GM03348 (cell line): ENCODE results near the gene DGKQ.

Source experiments
- DNase-seq: peaks from one replicate; pipeline ENCODE4 v3.0.0; 2012; ENCODE audit warnings: low spot score

Gene DGKQ

DNA sequence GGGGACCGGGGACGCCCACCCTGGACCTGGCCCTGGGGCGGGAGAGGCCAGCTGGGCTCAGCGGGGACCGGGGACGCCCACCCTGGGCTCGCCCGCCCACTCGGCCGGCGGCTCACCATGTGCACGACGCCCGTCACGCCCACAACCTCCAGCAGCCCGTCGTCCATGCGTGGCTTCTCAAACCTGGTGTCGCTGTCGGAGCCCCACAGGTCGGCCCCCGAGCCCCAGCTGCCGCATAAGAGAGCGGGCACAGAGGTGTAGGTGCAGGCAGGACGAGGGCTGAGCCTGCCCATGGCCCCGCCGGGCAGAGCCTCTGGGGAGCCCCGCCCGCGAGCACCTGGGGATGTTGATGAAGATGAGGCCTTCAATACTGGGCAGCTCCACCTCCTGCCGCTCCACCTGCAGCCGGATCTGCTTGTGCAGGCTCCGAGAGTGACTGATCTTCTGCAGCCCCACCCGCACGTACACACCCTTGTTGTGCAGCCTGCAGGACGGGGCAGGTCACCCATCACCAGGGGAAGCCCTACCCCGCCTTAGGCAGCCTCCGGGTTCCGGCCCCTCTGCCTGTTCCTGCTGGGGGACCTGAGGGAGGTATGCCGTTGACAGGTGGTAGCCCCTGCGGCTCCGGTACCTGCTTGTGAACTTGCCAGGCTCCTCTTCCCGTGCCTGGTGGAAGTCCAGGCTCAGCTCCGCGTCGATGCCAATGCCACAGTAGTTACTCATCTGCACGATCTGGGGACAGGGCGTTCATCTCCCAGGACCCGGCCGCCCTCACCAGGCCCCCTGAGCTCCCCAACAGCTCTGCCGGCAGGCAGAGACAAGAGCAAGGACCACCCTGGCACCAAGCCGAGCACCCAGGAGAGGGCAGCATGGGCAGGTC lies 11.8 kb downstream of the DGKQ start:
- DNase-seq, result no peak

DNA sequence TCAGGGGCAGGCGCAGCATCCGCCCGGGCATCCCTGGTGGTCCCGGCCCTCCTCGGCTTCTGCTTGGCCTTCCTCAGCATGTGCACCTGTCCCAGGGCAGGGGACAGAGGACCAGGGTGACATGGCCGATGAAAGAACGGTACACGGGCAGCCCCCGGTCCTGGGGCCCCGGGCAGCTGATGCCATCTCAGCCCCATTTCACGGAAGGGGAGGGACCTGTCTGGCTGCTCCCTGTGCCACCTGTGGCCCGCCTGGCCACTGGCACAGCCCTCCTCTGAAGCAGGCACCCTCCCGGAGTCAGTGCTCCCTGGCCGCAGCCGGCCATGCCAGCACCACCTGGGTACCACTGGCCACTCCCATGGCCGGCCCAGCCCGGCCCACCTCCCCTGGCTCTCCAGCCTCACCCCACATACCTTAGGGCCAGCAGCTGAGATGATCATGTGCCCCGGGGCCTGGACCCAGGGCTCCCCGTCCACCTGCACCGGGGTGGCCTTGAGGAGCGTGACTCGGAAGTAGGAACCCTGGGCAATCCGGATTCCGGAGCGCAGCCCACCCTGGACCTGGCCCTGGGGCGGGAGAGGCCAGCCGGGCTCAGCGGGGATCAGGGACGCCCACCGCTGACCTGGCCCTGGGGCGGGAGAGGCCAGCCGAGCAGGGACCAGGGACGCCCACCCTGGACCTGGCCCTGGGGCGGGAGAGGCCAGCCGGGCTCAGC lies 12.6 kb downstream of the DGKQ start:
- no peak for DNase-seq

DNA sequence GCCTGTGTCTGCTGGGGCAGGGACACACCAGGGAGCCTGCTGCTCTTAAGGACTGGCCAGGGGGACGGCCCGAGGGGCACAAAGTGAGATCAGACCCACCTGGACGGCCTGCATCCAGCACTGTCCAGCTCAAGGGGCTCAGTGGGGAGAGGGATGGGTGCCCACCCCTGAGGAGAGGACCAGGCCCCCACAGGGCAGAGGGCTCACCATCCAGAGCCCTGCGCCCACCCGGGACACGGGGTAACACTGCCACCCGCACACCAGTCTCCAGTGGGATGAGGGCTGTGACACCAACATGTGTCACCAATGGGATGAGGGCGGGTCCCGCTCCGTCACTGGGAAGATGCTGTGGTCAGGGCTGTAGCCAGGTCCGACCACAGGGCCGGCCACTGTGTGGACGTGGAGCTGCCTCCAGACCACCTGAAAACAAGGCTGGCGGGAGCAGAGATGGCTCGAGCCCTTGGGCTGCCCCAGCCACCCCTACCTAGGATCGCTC lies 13.2 kb downstream of the DGKQ start:
- no peak for DNase-seq

DNA sequence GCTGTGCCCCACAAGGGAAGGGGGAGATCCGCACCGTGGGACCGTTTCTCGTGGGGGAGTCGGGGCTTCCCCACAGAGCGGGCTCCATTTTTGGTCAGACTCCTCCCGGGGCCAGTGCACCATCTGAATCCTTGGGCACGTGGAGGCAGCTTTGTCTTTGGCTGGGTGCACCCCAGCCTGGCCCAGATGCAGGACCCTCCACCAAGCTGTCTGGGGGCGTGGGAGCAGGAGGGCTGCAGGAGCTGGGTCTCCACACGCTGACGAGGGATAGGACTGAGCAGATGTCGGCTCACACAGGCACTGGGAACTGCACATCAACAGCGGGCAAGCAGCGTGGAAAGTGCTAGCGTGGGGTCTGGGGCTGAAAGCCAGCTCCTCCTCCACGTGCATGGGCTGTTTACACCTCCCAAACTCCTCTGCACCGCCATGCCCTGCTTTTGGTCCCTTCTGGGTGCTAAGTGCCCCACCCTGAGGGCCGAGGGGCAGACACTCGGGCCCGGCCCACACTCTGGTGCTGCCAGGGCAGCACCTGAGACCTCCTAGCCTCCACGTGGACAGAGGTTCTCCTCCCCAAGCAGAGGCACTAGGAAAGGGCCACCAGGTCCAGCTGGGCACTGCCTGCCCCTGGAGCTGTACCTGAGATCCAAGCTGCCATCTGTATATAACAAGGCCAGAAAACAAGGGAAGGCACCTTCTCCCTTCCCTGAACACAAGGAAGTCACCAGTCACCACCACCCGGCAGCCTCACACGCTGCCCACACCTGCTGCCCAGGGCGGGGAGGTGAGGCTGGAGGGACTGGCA lies 13.8 kb downstream of the DGKQ start:
- DNase-seq, result no peak

DNA sequence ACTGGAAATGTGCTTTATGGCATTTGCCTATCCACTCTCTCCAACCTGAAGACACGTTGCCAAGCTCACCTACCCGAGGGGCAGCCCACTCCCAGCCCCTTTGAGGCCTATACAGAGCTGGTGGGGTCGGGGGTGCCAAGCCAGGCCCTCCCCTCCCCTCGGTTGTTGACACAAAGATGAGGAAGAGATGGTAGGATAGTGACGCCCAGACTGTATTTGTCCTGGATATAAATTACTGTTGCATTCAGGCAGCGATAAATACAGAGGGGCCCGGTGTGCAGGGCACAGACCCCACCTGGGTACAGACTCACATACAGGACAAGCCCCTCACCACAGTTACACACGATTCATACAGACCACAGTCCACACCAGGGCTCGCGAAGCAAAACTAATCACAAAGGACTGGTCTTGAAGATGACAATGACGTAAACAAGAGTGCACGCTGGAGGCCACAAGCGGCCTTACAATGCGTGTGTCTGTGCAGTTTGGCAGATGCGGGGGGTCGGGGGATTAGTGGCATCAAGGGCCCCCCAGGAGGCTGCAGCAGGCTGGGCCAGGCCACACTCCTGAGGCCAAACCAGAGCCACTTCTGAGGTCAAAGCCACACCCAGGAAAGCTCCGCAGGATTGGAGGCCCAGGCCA lies 14.6 kb downstream of the DGKQ start:
- DNase-seq, result no peak

DNA sequence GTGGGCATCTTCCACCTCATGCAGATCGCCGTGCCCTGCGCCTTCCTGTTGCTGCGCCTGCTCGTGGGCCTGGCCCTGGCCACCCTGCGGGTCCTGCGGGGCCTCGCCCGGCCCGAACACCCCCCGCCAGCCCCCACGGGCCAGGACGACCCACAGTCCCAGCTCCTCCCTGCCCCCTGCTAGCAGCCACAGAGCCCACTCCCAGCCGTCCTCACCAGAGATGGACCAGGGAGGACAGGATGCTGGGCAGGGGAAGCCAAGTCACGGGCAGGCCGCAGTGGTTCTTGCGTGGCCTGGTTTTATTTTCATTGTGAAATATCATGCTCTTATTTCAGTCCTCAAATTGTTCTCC lies 15.1 kb downstream of the DGKQ start:
- no peak for DNase-seq

DNA sequence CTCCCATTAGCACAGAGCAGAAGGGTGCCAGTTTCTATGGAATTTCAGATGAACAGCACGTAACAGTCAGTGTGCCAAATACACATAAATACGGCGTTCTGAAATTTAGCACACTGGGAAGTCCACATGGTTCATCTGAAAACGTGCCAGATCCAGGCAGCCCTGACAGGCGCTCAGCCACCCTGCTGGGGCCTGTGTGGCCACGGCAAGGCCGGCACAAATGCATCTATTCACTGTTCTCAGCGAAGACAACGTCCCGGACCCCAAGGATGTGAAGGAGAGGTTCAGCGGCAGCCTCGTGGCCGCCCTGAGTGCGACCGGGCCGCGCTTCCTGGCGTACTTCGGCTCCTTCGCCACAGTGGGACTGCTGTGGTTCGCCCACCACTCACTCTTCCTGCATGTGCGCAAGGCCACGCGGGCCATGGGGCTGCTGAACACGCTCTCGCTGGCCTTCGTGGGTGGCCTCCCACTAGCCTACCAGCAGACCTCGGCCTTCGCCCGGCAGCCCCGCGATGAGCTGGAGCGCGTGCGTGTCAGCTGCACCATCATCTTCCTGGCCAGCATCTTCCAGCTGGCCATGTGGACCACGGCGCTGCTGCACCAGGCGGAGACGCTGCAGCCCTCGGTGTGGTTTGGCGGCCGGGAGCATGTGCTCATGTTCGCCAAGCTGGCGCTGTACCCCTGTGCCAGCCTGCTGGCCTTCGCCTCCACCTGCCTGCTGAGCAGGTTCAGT lies 15.6 kb downstream of the DGKQ start:
- DNase-seq, result no peak

DNA sequence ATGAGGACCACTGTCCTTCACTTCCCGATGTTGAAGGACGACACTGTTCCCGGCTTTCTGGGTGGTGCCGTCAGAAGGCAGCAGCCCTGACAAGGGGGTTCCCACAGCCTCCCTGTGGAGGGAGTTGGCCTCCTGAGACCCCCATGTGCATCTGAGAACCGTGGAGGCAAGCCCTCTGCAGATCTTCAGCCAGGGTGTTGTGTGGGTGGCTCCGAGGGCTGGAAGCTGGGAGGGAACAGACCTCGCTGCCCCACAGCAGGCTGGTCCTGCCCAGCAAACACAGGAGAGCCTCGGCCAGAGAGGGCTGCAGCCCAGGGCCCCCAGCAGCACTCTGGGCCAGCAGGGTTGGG lies 16.2 kb downstream of the DGKQ start:
- DNase-seq, result no peak

DNA sequence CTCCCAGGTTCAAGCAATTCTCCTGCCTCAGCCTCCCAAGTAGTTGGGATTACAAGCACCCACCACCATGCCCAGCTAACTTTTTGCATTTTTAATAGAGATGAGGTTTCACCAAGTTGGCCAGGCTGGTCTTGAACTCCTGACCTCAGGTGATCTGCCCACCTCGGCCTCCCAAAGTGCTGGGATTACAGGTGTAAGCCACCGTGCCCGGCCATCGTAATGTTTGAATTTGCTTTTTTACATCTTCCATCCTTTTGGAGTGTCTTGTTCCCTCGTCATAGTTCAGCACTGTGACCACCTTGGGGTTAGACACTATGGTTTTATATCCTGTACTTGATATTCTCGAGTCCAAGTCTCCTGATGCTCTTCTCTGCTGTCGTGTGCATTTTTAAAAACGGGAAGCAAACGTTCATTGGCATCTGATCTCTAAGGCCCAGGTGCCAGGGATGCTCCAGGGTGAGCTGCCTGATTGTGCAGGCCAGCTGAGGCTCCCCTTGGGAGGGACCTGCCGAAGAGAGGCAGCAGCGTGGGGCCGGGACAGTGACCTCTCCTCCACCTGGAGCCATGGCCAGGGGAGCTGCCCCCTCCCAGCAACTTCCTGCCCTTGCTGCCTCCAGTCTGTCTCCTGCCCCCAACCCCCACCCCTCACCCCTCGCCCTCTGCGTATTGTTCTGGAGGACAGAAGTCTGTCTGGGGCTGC lies 16.7 kb downstream of the DGKQ start:
- no peak for DNase-seq

DNA sequence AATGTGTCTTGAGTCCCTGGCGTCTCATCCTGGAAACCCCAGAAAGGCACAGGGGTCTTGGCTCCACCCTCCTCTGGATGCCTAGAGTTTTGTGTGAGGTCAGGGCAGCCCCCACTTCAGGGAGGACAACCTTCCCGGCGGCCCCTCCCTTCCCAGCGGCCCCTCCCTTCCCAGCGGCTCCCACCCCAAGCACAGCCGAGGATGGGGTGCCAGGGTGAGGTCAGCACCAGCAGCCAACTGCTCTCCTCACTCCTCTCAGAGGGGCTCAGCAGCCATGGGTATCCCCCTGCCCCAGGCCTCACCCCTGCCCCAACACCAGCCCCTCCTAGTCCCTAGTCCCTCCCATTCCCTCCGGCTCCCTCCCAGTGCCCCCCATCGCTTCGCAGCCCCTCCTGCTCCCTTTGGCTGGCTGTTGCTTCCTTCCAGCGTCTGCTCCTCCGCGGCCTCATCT lies 17.4 kb downstream of the DGKQ start:
- no peak for DNase-seq

DNA sequence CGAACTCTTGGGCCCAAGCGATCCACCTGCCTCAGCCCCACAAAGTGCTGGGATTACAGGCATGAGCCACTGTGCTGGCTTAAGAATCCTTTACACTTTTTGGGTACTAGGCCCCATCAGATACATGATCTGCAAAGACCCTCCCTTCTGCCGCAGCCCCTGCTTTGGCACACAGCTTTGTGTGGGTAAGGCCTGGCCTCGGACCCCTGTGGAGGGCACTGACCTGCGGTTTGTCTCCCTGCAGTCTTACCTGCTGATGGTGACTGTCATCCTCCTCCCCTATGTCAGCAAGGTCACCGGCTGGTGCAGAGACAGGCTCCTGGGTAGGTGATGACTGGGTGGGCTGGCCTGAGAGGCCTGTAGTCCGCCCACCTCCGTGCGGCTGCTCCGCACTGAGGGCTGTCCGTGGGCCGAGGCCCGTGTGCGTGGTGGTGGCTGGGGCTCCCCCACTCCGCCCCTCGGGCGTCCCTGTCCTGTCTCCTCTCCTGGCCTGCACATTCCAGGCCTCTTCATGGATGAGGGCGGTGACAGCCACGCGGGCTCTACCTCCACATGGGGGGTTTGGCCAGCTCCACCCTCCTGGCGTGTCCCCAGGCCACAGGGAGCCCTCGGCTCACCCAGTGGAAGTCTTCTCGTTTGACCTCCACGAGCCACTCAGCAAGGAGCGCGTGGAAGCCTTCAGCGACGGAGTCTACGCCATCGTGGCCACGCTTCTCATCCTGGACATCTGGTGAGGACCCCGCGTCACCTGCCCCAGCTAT lies 18.0 kb downstream of the DGKQ start:
- DNase-seq, result no peak

DNA sequence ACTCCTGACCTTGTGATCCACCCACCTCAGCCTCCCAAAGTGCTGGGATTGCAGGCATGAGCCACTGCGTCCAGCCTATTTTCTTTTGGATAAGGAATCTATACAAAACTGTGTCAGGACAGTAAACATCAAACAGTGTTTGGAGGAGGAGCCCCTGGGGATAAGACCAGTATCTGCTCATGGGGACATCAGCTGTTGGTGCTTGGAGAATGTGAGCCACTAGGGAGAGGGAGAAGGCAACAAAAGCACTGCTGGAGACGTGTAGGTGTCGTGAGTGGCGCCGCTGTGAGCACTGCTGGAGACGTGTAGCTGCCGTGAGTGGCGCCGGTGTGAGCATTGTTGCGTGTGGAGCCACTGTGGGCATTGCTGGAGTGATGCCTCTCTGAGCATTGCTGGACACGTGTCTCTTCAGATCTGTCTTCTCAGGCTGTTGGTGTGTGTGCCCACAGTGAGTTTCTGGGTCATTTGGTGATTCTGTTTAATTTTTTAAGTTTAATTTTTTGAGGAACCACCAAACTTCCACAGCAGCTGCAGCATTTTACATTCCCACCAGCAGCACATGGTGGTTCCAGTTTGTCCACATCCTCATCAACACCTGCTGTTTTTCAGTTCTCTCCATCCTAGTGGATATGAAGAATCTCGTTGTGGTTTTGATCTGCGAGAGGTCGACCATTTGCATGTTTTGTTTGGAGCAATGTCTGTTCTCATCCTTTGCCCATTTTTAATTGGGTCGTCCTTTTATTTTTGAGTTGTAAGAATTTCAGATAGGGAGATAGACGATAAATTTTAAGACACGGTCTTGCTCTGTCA lies 19.0 kb downstream of the DGKQ start:
- no peak for DNase-seq

DNA sequence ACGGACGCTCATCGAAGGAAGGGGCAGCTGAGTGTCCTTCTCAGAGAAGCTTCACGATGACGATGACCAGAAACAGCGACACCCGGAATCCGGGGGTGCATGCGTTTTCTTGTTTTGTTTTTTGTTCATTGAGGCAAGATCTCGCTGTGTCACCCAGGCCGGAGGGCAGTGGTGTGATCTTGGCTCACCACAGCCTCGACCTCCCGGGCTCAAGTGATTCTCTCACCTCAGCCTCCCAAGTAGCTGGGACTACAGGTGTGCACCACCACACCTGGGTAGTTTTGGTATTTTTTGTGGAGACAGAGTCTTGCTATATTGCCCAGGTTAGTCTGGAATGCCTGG lies 19.8 kb downstream of the DGKQ start:
- DNase-seq, result no peak

DNA sequence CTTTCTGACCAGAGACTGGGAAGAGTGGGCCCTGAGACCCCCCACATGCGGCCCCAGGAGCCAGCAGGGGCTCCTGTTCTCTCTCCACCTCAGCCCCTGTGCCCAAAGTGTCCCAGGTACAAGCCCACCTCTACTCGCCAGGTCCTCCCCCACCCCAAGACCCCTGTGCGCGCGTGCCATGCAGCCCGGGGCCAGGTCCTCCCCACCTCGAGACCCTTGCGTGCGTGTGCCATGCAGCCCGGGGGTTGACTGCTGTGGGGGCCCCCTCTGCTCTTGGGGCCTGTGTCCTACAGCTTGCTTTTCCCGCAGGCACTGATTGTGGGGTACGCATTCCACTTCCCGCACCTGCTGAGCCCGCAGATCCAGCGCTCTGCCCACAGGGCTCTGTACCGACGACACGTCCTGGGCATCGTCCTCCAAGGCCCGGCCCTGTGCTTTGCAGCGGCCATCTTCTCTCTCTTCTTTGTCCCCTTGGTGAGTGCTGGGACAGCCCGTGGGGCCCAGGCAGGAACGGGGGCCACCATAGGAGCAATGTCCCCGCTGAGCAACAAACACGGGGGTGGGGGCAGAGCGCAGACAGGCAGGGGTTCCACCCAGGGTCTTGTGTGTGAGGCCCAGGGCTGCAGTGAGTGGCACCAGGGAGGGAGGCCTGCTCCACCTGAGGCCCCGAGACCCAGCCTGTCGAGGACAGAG lies 20.3 kb downstream of the DGKQ start:
- no peak for DNase-seq

DNA sequence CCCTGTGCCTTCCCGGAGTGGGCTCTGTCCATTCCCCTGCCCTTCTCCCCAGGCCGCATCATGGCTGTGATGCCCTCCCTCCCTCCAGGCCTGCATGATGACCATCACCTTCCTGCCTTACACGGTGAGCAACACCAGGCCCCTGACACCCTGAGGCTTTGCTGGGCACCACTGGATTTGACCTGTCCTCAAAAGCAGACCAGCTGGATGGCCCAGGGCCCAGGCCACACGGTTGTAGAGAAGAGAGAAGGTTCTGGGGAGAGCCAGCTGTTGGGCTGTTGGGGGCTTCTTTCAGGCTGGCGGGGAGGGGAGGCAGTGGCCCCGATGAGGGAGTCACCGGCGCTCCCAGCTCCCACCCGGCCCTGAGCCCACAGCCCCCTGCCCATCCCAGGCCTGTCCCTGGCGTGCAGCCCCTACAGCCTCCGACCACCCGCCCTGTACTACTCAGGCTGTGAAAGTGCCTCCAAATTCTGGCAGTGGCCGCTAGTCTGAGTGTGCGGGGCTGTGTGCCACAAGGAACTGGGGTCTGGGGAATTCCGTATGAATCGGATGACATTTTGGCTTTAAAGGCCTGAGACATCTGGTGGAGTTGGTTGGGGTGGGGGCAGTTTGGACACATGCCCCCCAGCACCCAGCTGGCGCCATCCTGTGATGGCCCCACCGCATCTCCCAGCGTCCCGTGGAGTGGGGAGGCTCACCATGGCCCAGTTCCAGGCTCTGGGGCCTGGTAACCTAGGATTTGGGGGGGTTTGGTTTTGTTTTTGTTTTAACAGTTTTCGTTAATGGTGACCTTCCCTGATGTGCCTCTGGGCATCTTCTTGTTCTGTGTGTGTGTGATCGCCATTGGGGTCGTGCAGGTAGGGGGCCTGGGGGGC lies 21.5 kb downstream of the DGKQ start:
- no peak for DNase-seq

DNA sequence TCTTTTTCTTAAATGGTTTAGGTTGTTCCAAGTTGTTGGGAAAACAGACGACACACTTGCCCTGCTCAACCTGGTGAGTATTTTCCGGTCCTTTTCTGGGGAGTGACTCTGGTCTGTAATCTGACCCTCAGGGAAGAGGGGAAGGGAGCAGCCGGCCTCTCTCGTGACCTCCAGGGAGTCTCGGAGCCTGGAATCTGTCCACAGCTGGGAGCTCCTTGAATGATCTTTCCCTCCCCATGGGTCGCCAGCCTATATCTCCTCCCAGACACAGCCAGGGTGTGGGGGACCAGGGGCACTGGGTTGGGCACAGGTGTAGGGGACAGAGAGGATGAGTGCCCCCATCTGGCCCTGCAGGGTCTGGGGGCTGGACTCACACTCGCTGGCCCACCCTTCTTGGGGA lies 22.2 kb downstream of the DGKQ start:
- DNase-seq, result no peak

DNA sequence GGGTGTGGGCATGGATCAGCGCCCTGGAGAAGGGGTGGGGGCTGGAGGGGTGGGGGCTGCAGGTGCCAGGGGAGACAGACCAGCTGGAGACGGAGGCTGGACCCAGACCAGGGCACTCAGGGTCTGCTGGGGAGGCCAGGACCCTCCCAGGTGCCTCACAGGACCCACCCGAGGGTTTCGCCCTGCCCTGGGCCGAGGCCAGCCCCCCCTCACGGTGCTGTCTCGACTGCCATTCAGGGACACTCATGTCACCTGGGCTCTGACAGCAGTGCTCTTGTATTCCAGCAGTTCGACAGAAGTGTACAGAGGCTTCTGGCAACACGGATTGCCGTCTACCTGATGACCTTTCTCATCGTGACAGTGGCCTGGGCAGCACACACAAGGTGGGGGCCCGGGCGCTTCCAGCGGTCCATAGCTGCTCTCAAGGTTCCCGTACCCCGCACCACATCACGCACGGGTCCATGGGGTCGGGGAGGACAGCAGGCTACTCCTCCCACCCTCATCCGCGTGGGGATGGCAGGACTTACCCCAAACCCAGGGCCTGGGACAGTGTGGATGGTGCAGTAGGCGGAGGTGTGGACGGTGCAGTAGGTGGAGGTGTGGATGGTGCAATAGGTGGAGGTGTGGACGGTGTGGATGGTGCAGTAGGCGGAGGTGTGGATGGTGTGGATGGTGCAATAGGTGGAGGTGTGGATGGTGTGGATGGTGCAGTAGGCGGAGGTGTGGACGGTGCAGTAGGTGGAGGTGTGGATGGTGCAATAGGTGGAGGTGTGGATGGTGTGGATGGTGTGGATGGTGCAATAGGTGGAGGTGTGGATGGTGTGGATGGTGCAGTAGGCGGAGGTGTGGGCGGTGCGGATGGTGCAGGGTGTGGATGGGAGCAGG lies 23.0 kb downstream of the DGKQ start:
- DNase-seq, result no peak
